Choroid plexus epithelial cell (primary cell): ENCODE measurements around the gene PGC.
A peak's percentile ranks its signal among the peaks of the same experiment; 100 is the strongest.

Source experiments
- DNase-seq: peaks from one replicate; pipeline ENCODE4 v3.0.0-alpha.2; 2010; ENCODE audit warnings: low read depth
- H3K4me3 ChIP-seq: 2 replicates; pipeline ENCODE4 v1.5.1; 2011; ENCODE audit warnings: low read depth, mild to moderate bottlenecking, control low read depth, low read length, moderate library complexity
- CTCF ChIP-seq: conservative IDR thresholded peaks from 2 replicates; pipeline ENCODE4 v1.5.1; 2011; ENCODE audit warnings: low read depth, mild to moderate bottlenecking, control low read depth, inconsistent platforms, low read length, moderate library complexity

The PGC gene

GRCh38 chr6:41700463-41701347 is 46.5 kb downstream of the PGC start:
- DNase-seq, result peak; percentile 41
- H3K4me3 ChIP-seq, result no peak overlapping the region
- TF ChIP-seq CTCF, result peak; percentile 35

GRCh38 chr6:41699063-41699462 is 48.1 kb downstream of the PGC start:
- TF ChIP-seq CTCF, result no peak
- H3K4me3 ChIP-seq, result no peak overlapping the region
- no peak for DNase-seq

GRCh38 chr6:41697861-41698781 is 49.1 kb downstream of the PGC start:
- no peak for TF ChIP-seq CTCF
- no peak overlapping the region for H3K4me3 ChIP-seq
- DNase-seq, result peak; percentile 96

- no peak for TF ChIP-seq CTCF
- no peak for DNase-seq
- no peak overlapping the region for H3K4me3 ChIP-seq
Measured at GRCh38 chr6:41696788-41697187, 50.4 kb downstream of the PGC start.

GRCh38 chr6:41695825-41696224 is 51.4 kb downstream of the PGC start:
- TF ChIP-seq CTCF, result no peak
- H3K4me3 ChIP-seq, result no peak overlapping the region
- no peak for DNase-seq

GRCh38 chr6:41694815-41695526 is 52.2 kb downstream of the PGC start:
- H3K4me3 ChIP-seq, result no peak overlapping the region
- DNase-seq, result peak; percentile 60
- TF ChIP-seq CTCF, result peak; percentile 27
